Stimulated activated CD8-positive, alpha-beta memory T cell treated with anti-CD3 and anti-CD28 coated beads, Interleukin-12 subunit alpha, Interleukin-12 subunit beta, amount 100 ng/mL, for 1 hour (primary cell): ENCODE results near the gene NUDT16L1.
"Not testable (repeated sequence)": the region's sequence is repeated elsewhere in the genome, so short reads cannot be mapped to it uniquely, and the experiment has no call there.

Source experiments
- DNase-seq: peaks from one replicate; pipeline ENCODE4 v3.0.0-alpha.2; 2020; ENCODE audit warnings: low read depth

NUDT16L1 gene

GRCh38 chr16:4723071-4723767 lies 29.9 kb downstream of the NUDT16L1 start:
- no peak for DNase-seq

GRCh38 chr16:4724661-4725270 lies 31.4 kb downstream of the NUDT16L1 start:
- DNase-seq: no peak

GRCh38 chr16:4726616-4727015 lies 33.3 kb downstream of the NUDT16L1 start:
- DNase-seq: no peak

- DNase-seq: no peak
These were observed 35.3 kb downstream of the NUDT16L1 start for GRCh38 chr16:4728676-4729075.

GRCh38 chr16:4729876-4730275 lies 36.5 kb downstream of the NUDT16L1 start:
- no peak for DNase-seq

- no peak for DNase-seq
These were observed 39.9 kb downstream of the NUDT16L1 start for GRCh38 chr16:4733211-4733742.

- DNase-seq: no peak
These were observed 40.3 kb downstream of the NUDT16L1 start for GRCh38 chr16:4733747-4734062.

GRCh38 chr16:4734063-4734729 lies 40.8 kb downstream of the NUDT16L1 start, which contains the start of the genes ANKS3 and DNAAF8:
ANKS3 (minus strand) TSS chr16:4734271; CDS start chr16:4730149, 4,122 bp downstream.
DNAAF8 (plus strand) TSS chr16:4734537; CDS start chr16:4736515, 1,978 bp downstream.
- peak; percentile 62 for DNase-seq

GRCh38 chr16:4734730-4735535 lies 41.6 kb downstream of the NUDT16L1 start:
- DNase-seq: peak; percentile 83

GRCh38 chr16:4736546-4736945 lies 43.2 kb downstream of the NUDT16L1 start:
- DNase-seq: no peak

- DNase-seq: no peak
These were observed 44.2 kb downstream of the NUDT16L1 start for GRCh38 chr16:4737545-4737944.

GRCh38 chr16:4738370-4738769 lies 45.0 kb downstream of the NUDT16L1 start:
- DNase-seq: not testable (repeated sequence)

- no peak for DNase-seq
These were observed 50.0 kb downstream of the NUDT16L1 start for GRCh38 chr16:4743226-4743878.

- DNase-seq: no peak
These were observed 51.4 kb downstream of the NUDT16L1 start for GRCh38 chr16:4744555-4745273.

GRCh38 chr16:4745274-4745569 lies 51.9 kb downstream of the NUDT16L1 start:
- DNase-seq: no peak
